HG02840 (cell line): ENCODE data around the gene PARVG.

Experiments used
- ATAC-seq: cut with Tn5 transposase; IDR thresholded peaks from one replicate; pipeline ENCODE4 v1.9.1; 2021; ENCODE audit warnings: mild to moderate bottlenecking, moderate library complexity, moderate number of reproducible peaks; ENCODE audit not compliant: unreplicated experiment, low FRiP score

The PARVG gene

GRCh38 chr22:44153710-44154109 is 27.0 kb upstream of the PARVG start:
- ATAC-seq, result no peak

- no peak for ATAC-seq
These were observed 26.2 kb upstream of the PARVG start for GRCh38 chr22:44154436-44154942.

GRCh38 chr22:44155115-44155514 is 25.6 kb upstream of the PARVG start:
- ATAC-seq, result no peak

GRCh38 chr22:44157916-44158618 is 22.7 kb upstream of the PARVG start:
- ATAC-seq, result no peak

- no peak for ATAC-seq
These were observed 21.9 kb upstream of the PARVG start for GRCh38 chr22:44158816-44159215.

- ATAC-seq, result no peak
These were observed 21.5 kb upstream of the PARVG start for GRCh38 chr22:44159221-44159620.

- no peak for ATAC-seq
These were observed 20.9 kb upstream of the PARVG start for GRCh38 chr22:44159811-44160210.

GRCh38 chr22:44160421-44160820 is 20.3 kb upstream of the PARVG start:
- no peak for ATAC-seq

- ATAC-seq, result no peak
These were observed 19.1 kb upstream of the PARVG start for GRCh38 chr22:44161673-44162072.

GRCh38 chr22:44162960-44163359 is 17.8 kb upstream of the PARVG start:
- no peak for ATAC-seq

- no peak for ATAC-seq
These were observed 17.2 kb upstream of the PARVG start for GRCh38 chr22:44163536-44163935.

GRCh38 chr22:44164031-44164430 is 16.7 kb upstream of the PARVG start:
- no peak for ATAC-seq

- no peak for ATAC-seq
These were observed 15.3 kb upstream of the PARVG start for GRCh38 chr22:44165286-44165874.

GRCh38 chr22:44166498-44167276 is 14.0 kb upstream of the PARVG start:
- ATAC-seq, result no peak

- ATAC-seq, result no peak
These were observed 13.2 kb upstream of the PARVG start for GRCh38 chr22:44167501-44167900.

- no peak for ATAC-seq
These were observed 12.5 kb upstream of the PARVG start for GRCh38 chr22:44168206-44168605.

- no peak for ATAC-seq
These were observed 10.3 kb upstream of the PARVG start for GRCh38 chr22:44170470-44170869.

GRCh38 chr22:44171561-44171960 is 9.2 kb upstream of the PARVG start:
- no peak for ATAC-seq

GRCh38 chr22:44172370-44173108 is 8.2 kb upstream of the PARVG start:
- no peak for ATAC-seq

- ATAC-seq, result no peak
These were observed 7.6 kb upstream of the PARVG start for GRCh38 chr22:44173154-44173553.

- no peak for ATAC-seq
These were observed 5.0 kb upstream of the PARVG start for GRCh38 chr22:44175676-44176075.
